BE2C (cell line): ENCODE results near the gene DENND1A.

Source experiments
- DNase-seq: peaks from one replicate; pipeline ENCODE4 v3.0.0-alpha.2; 2020
- H3K27me3 ChIP-seq: fragments of 250-450 bp; sonication (Bioruptor Pico); 2 replicates; pipeline ENCODE4 v1.5.1; 2020; ENCODE audit warnings: mild to moderate bottlenecking
- H3K36me3 ChIP-seq: fragments of 250-450 bp; sonication (Bioruptor Pico); 2 replicates; pipeline ENCODE4 v1.5.1; 2020; ENCODE audit warnings: mild to moderate bottlenecking
- H3K4me1 ChIP-seq: fragments of 250-450 bp; sonication (Bioruptor Pico); 2 replicates; pipeline ENCODE4 v1.5.1; 2020
- H3K4me3 ChIP-seq: 2 replicates; pipeline ENCODE4 v1.5.1; 2011; ENCODE audit warnings: low read depth, low read length
- H3K9me3 ChIP-seq: fragments of 250-450 bp; sonication (Bioruptor Pico); 2 replicates; pipeline ENCODE4 v1.5.1; 2020
- CTCF ChIP-seq: IDR thresholded peaks from 2 replicates; pipeline ENCODE4 v1.5.1; 2012; ENCODE audit warnings: mild to moderate bottlenecking, low read depth, low read length

DENND1A gene

GRCh38 chr9:123422635-123423310, 507.2 kb downstream of the DENND1A start:
- H3K4me3 ChIP-seq = no peak overlapping the region
- no peaks in the 10 kb centered on the region for H3K4me1 ChIP-seq
- no peak for DNase-seq
- no peaks in the 10 kb centered on the region for H3K9me3 ChIP-seq
- no peak for TF ChIP-seq CTCF
- H3K27me3 ChIP-seq = no peaks in the 10 kb centered on the region
- no peaks in the 10 kb centered on the region; the same call in 1 of the 2 replicates for H3K36me3 ChIP-seq

GRCh38 chr9:123421801-123422455, 508.0 kb downstream of the DENND1A start:
- Histone ChIP-seq H3K27me3 (no peaks in the 10 kb centered on the region), H3K4me1 (no peaks in the 10 kb centered on the region), H3K9me3 (no peaks in the 10 kb centered on the region), H3K4me3 (no peak overlapping the region), H3K36me3 (no peaks in the 10 kb centered on the region; the same call in 1 of the 2 replicates)
- TF ChIP-seq CTCF = no peak
- DNase-seq = no peak

GRCh38 chr9:123421186-123421585, 508.7 kb downstream of the DENND1A start:
- Histone ChIP-seq H3K27me3 (no peaks in the 10 kb centered on the region), H3K36me3 (no peaks in the 10 kb centered on the region; the same call in 1 of the 2 replicates)

GRCh38 chr9:123420592-123421111, 509.3 kb downstream of the DENND1A start:
- H3K4me1 ChIP-seq = no peaks in the 10 kb centered on the region

More at GRCh38 chr9:123421186-123421585, 508.7 kb downstream of the DENND1A start:
- DNase-seq = no peak
- Histone ChIP-seq H3K9me3 (no peaks in the 10 kb centered on the region), H3K4me1 (no peaks in the 10 kb centered on the region), H3K4me3 (no peak overlapping the region)
- TF ChIP-seq CTCF = no peak

GRCh38 chr9:123419721-123420591, 510.0 kb downstream of the DENND1A start:
- no peak for DNase-seq
- Histone ChIP-seq H3K27me3 (no peaks in the 10 kb centered on the region), H3K4me3 (no peak overlapping the region), H3K4me1 (no peaks in the 10 kb centered on the region), H3K36me3 (no peaks in the 10 kb centered on the region; the same call in 1 of the 2 replicates), H3K9me3 (no peaks in the 10 kb centered on the region)
- no peak for TF ChIP-seq CTCF

More at GRCh38 chr9:123420592-123421111, 509.3 kb downstream of the DENND1A start:
- Histone ChIP-seq H3K36me3 (no peaks in the 10 kb centered on the region; the same call in 1 of the 2 replicates), H3K4me3 (no peak overlapping the region), H3K27me3 (no peaks in the 10 kb centered on the region), H3K9me3 (no peaks in the 10 kb centered on the region)
- no peak for DNase-seq
- TF ChIP-seq CTCF = no peak
